ENCODE measurements around the gene ANK3.

ANK3 gene

GRCh38 chr10:60343254-60343653 is 46.4 kb downstream of the ANK3 start:
- DNase-seq (ENCODE audit: low read depth), result no peak

GRCh38 chr10:60341969-60342368 is 47.7 kb downstream of the ANK3 start:
- DNase-seq (ENCODE audit: low read depth), result no peak

GRCh38 chr10:60340973-60341372 is 48.7 kb downstream of the ANK3 start:
- no peak for DNase-seq (ENCODE audit: low read depth)

GRCh38 chr10:60339757-60340156 is 49.9 kb downstream of the ANK3 start:
- DNase-seq (ENCODE audit: low read depth), result no peak

DNA sequence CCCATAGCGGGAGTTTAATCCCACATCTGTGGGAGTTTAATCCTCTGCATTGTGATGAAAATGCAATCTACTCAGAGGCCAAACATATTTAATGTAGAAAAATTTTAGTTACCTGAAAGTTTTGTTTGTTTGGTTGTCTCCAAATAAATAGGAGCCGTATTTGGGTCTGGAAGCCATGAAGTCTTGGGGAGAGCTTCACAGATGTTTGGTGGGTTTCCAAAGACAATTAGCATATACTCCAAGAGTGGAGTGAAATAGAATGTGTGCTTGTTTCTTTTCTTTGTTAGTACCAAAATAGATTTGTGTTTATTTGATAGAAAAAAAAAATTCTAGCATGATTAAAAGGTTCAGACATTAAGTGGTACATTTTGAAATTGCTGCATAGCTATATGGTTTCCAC is 50.9 kb downstream of the ANK3 start:
- DNase-seq (ENCODE audit: low read depth), result no peak

DNA sequence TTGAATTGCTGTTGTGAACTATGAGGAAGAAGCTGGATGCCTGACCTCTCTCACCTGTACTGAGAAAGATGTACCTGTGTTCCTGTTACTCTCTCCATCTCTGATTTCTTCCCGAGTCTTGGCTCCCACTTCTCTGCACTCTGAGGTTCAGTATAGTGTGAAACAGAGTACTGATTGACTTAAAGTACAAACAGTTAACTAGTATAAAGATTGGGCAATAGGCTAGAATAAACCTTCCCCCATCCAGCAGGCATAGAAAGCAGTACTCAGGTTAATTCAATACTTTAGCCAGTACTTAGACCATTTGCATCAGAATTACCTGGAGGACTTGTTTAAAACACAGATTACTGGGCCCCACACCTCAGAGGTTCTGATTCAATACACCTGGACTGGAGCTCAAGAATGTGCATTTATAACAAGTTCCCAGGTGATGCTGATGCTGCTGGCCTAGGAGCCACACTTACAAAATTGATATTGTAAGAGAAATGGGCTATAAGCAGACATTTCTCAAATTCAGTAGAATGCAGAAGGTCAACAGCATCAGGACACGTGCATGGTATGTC is 51.6 kb downstream of the ANK3 start:
- DNase-seq (ENCODE audit: low read depth), result no peak

DNA sequence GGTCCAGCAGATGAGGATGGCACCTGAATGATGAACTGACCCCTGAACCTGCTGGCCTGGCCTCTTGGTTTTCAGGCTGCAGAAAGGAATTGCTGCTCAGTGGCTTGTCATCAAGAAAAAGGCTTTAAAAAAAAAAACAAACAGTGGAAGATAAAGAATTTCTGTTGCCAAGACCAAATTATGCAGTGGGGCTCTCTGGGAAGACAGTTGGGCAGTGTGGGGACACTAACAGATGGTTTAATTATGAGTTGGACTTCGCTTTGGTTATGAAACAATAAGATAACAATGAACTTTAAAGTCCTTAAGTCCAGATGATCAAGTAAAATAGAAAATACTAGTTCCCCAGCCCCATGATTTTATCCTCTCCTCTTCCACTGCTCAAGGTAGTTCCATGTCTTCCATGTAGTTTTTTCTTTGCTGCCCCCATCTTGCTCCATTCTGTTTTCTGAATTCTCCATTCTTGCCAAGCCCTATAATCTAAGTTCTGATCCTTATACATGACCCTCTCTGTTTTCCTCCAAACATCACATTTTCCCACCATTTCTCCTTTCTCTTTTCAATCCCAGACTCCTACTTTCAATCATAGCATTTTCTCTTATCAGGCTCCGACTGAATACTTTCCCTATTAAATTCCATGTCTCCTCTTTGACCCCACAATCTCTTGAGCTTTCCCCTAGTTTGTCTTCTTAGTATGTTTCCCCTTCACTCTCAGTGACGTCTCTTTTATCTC is 52.6 kb downstream of the ANK3 start:
- no peak for DNase-seq (ENCODE audit: low read depth)

GRCh38 chr10:60335708-60336107 is 54.0 kb downstream of the ANK3 start:
- no peak for DNase-seq (ENCODE audit: low read depth)

DNA sequence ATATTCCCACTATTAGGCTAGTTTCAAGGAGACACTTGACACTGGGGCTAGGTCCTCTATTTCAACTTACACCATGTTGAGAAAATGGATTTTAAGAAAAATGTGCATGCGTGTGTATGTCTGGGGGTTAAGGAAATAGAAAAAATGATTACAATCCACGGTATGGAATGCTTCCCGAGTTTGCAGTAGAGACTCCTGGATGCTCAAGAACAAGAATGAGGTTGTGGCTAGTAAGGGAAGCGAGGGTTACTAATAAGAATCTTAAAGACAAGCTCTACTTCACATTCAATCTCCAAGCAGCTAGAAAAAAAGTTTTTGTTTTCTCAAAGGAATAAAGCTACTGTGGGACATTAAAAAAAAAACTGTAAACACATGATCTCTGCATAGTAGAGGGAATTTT is 54.7 kb downstream of the ANK3 start:
- DNase-seq (ENCODE audit: low read depth), result no peak

DNA sequence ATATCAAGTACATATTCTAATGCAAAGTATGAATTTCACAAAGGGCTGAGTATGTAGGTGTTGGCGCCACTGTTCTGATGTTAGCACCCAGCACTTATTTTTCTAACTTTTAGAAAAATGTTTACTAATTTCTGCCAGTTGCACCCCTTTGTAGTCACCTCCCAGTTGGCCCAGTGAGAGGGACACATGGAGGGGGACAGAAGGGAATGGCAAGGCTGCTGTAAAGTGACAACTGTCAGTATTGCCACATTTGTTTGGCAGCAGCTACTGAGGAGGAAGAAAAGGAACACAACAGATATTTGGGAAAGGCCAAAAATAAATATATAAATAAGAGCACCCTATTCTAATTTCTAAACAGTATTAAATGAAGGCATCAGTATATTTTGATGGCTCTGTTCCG is 57.3 kb downstream of the ANK3 start:
- DNase-seq (ENCODE audit: low read depth), result no peak

DNA sequence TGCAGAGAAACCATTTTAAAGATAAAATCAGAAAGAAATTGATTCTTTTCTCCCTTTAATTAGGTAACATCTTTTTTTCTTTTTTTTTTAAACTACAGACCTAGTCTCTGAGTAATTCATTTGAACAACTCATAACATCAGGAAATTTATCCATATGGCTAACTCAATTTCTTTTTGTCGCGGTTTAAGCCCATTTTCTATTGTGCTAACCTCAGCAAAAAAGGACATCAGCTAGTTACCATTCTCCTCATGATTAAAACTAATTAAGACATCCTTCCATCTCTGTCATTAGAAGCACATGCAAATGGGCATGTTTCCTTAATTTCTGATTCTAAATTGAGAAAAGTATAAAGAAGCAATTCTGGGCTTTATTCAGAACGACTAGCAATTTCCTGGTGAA is 57.8 kb downstream of the ANK3 start:
- no peak for DNase-seq (ENCODE audit: low read depth)

- no peak for DNase-seq (ENCODE audit: low read depth)
Observed at GRCh38 chr10:60323162-60323561, 66.5 kb downstream of the ANK3 start.

DNA sequence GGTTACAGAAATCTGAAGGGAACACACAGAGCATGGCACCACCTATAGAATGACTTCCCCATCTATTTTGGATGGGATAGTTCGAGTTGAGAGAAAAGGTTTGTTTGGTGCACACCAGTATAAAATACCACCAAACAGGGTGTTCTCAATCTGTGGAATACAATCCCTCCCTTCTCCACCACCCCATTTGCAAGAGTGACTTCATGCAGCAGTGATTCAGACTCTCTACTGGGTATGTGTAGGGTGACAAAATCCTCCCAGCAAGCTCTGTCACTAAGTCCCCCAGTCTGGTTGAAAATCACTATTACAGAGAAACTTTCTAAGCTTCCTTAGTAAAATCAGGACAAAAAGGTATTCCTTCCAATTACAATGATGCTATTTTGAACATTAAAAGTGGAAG is 69.0 kb downstream of the ANK3 start:
- no peak for DNase-seq (ENCODE audit: low read depth)

- no peak for DNase-seq (ENCODE audit: low read depth)
Observed at GRCh38 chr10:60316029-60316428, 73.6 kb downstream of the ANK3 start.

GRCh38 chr10:60315311-60315710 is 74.4 kb downstream of the ANK3 start:
- DNase-seq (ENCODE audit: low read depth), result no peak

GRCh38 chr10:60314069-60314940 is 75.4 kb downstream of the ANK3 start:
- peak; percentile 48 for DNase-seq (ENCODE audit: low read depth)

- no peak for DNase-seq (ENCODE audit: low read depth)
Observed at GRCh38 chr10:60313589-60313952, 76.1 kb downstream of the ANK3 start.

- peak; percentile 68 for DNase-seq (ENCODE audit: low read depth)
Observed at GRCh38 chr10:60312818-60313588, 76.7 kb downstream of the ANK3 start.

- DNase-seq (ENCODE audit: low read depth), result no peak
Observed at GRCh38 chr10:60311821-60312220, 77.9 kb downstream of the ANK3 start.

DNA sequence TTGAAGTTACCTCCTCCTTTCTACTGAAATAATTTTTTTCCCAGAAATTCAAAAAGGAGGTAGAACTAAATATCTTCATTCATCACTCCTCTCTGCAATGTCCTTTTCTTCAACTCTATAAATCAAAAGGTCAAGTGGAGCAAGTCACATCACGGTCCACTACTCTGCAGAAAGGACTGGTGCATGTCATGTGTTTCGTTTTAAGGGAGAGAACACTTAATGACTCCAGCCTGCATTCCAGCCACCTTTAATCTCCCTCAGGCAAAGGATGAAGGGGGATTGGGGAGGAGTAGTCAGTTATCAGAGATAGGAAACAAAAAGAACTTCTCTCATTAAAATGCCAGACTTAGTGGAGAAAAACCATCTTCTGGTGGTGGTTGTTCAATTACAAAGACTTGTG is 78.9 kb downstream of the ANK3 start:
- DNase-seq (ENCODE audit: low read depth), result no peak

- no peak for DNase-seq (ENCODE audit: low read depth)
Observed at GRCh38 chr10:60309891-60310290, 79.8 kb downstream of the ANK3 start.

DNA sequence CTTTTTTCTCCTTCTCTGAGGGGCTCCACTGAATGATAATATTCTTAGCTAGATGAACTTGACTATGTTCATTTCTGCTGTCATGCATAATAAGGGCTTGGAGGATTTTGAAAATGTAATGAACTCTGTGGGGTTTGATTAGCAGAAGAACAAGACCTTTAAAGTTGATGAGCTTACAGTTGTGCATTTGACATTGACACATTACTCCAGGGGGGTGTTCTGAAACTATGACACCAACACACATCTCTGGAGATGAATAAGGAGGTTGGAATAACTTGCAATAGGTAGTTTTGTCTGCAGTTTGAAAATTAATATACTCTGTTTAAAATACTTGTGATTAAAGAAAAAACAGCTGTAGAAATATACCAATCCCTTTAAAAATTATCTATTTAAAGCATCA is 80.3 kb downstream of the ANK3 start:
- no peak for DNase-seq (ENCODE audit: low read depth)
